ENCODE results near the gene RGP1. TPM values are rescaled to one million over a fixed set of nuclear protein-coding genes. Genes with fewer than 3 reads are reported as not detected.

RGP1 gene
- polyA plus RNA-seq, 1 of the 3 experiments (the other 2 are of a cell fraction): 16.1 TPM

DNA sequence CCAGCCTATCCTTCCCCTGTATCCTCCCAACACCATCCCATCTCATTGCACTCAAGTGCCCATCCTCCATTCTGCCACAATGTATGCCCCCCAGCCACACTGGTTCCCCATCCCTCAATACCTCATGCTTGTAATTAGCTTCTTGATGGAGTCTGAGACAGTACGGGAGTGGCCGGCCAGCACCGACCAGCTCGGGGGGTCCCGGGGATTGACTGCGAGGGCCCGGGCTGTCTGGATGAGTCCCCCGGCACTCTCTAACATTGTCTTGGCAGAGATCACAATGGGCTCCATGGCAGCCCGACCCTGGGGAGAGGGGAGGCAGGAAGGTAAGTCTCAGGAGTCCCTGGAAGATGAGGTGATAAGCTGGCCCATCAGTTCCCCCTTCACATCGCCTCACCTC lies 42.1 kb upstream of the RGP1 start:
- CTCF ChIA-PET: interaction anchor here (0.9 to 19.9 kb wide), 3 partner anchors 11 to 23 kb away, joined by 4 to 183 read pairs (median 7); partner anchors contain the start of gene TPM2
- peaks cover 7% of the 10 kb centered on the region for H3F3A ChIP-seq (replicated peaks; ENCODE audit: insufficient read depth)
- TF ChIP-seq GABPA (IDR thresholded peaks at IDR 0.05; ENCODE audit: low read depth): no peak
- no peak for TF ChIP-seq EP300 (IDR thresholded peaks at IDR 0.05; ENCODE audit: borderline replicate concordance in 1 of 2, low read depth in 1 of 2, low read length in 1 of 2)
- TF ChIP-seq, protein P1, sequence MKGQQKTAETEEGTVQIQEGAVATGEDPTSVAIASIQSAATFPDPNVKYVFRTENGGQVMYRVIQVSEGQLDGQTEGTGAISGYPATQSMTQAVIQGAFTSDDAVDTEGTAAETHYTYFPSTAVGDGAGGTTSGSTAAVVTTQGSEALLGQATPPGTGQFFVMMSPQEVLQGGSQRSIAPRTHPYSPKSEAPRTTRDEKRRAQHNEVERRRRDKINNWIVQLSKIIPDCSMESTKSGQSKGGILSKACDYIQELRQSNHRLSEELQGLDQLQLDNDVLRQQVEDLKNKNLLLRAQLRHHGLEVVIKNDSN (IDR thresholded peaks at IDR 0.05; ENCODE audit: borderline replicate concordance, low read depth): no peak
- TF ChIP-seq RFX5 (IDR thresholded peaks at IDR 0.05; ENCODE audit: low read length): no peak
- no peak for TF ChIP-seq GATA2 (CRISPR knock-in tag; IDR thresholded peaks at IDR 0.05)
- TF ChIP-seq RCOR1 (IDR thresholded peaks at IDR 0.05; ENCODE audit: low read length): no peak
- TF ChIP-seq RXRA (IDR thresholded peaks at IDR 0.05; ENCODE audit: borderline replicate concordance, low read depth): no peak
- TF ChIP-seq ELF1 (IDR thresholded peaks at IDR 0.05): no peak
- no peak for TF ChIP-seq EZH2phosphoT487 (IDR thresholded peaks at IDR 0.05; ENCODE audit: borderline replicate concordance, low read depth)
- TF ChIP-seq, protein P2, sequence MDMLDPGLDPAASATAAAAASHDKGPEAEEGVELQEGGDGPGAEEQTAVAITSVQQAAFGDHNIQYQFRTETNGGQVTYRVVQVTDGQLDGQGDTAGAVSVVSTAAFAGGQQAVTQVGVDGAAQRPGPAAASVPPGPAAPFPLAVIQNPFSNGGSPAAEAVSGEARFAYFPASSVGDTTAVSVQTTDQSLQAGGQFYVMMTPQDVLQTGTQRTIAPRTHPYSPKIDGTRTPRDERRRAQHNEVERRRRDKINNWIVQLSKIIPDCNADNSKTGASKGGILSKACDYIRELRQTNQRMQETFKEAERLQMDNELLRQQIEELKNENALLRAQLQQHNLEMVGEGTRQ (IDR thresholded peaks at IDR 0.05; ENCODE audit: borderline replicate concordance, low read depth, low read length): no peak
- TF ChIP-seq YY1 (IDR thresholded peaks at IDR 0.05; ENCODE audit: low read depth): no peak
- TF ChIP-seq, protein P3, sequence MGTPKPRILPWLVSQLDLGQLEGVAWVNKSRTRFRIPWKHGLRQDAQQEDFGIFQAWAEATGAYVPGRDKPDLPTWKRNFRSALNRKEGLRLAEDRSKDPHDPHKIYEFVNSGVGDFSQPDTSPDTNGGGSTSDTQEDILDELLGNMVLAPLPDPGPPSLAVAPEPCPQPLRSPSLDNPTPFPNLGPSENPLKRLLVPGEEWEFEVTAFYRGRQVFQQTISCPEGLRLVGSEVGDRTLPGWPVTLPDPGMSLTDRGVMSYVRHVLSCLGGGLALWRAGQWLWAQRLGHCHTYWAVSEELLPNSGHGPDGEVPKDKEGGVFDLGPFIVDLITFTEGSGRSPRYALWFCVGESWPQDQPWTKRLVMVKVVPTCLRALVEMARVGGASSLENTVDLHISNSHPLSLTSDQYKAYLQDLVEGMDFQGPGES (IDR thresholded peaks at IDR 0.05; ENCODE audit: low read depth, low read length): no peak
- TF ChIP-seq, protein P4, sequence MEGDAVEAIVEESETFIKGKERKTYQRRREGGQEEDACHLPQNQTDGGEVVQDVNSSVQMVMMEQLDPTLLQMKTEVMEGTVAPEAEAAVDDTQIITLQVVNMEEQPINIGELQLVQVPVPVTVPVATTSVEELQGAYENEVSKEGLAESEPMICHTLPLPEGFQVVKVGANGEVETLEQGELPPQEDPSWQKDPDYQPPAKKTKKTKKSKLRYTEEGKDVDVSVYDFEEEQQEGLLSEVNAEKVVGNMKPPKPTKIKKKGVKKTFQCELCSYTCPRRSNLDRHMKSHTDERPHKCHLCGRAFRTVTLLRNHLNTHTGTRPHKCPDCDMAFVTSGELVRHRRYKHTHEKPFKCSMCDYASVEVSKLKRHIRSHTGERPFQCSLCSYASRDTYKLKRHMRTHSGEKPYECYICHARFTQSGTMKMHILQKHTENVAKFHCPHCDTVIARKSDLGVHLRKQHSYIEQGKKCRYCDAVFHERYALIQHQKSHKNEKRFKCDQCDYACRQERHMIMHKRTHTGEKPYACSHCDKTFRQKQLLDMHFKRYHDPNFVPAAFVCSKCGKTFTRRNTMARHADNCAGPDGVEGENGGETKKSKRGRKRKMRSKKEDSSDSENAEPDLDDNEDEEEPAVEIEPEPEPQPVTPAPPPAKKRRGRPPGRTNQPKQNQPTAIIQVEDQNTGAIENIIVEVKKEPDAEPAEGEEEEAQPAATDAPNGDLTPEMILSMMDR (IDR thresholded peaks at IDR 0.05): no peak
- no peak for TF ChIP-seq SMC3 (IDR thresholded peaks at IDR 0.05; ENCODE audit: low read depth, low read length)
- TF ChIP-seq, protein P5, sequence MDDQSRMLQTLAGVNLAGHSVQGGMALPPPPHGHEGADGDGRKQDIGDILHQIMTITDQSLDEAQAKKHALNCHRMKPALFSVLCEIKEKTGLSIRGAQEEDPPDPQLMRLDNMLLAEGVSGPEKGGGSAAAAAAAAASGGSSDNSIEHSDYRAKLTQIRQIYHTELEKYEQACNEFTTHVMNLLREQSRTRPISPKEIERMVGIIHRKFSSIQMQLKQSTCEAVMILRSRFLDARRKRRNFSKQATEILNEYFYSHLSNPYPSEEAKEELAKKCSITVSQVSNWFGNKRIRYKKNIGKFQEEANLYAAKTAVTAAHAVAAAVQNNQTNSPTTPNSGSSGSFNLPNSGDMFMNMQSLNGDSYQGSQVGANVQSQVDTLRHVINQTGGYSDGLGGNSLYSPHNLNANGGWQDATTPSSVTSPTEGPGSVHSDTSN (IDR thresholded peaks at IDR 0.05): no peak
- TF ChIP-seq CHD2 (IDR thresholded peaks at IDR 0.05; ENCODE audit: low read length, partially characterized antibody): no peak
- TF ChIP-seq, protein P6, sequence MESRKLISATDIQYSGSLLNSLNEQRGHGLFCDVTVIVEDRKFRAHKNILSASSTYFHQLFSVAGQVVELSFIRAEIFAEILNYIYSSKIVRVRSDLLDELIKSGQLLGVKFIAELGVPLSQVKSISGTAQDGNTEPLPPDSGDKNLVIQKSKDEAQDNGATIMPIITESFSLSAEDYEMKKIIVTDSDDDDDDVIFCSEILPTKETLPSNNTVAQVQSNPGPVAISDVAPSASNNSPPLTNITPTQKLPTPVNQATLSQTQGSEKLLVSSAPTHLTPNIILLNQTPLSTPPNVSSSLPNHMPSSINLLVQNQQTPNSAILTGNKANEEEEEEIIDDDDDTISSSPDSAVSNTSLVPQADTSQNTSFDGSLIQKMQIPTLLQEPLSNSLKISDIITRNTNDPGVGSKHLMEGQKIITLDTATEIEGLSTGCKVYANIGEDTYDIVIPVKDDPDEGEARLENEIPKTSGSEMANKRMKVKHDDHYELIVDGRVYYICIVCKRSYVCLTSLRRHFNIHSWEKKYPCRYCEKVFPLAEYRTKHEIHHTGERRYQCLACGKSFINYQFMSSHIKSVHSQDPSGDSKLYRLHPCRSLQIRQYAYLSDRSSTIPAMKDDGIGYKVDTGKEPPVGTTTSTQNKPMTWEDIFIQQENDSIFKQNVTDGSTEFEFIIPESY (IDR thresholded peaks at IDR 0.05; ENCODE audit: borderline replicate concordance, low read depth): no peak
- TF ChIP-seq RAD21 (IDR thresholded peaks at IDR 0.05; ENCODE audit: low read length): no peak
- H3K9me2 ChIP-seq: no peaks in the 10 kb centered on the region
- H3K4me1 ChIP-seq (ENCODE audit: control insufficient read depth in 1 of 2, insufficient read depth in 2 of 2, low read depth in 1 of 2, low read length in 1 of 2): no peaks in the 10 kb centered on the region
- no peaks in the 10 kb centered on the region for H4K20me1 ChIP-seq (ENCODE audit: insufficient read depth)
- no peak overlapping the region for H2AFZ ChIP-seq (ENCODE audit: low read depth)
- no peaks in the 10 kb centered on the region for H3K27me3 ChIP-seq (ENCODE audit: insufficient read depth)
- WGBS (ENCODE audit: low lambda C conversion rate): 99% methylated on average over 9 of the region's 10 CpGs
- H3K9me3 ChIP-seq: no peaks in the 10 kb centered on the region
- H3K36me3 ChIP-seq (replicated peaks in 1 of 2; ENCODE audit: control insufficient read depth in 1 of 2, insufficient read depth in 2 of 2, low read length in 1 of 2): peaks cover 57 to 88% of the 10 kb centered on the region in 2 experiments
- no peak overlapping the region for H3K9ac ChIP-seq
- no peak overlapping the region for H3K27ac ChIP-seq (ENCODE audit: low read depth in 2 of 2, low read length in 1 of 2)
- no peak overlapping the region for H3K4me2 ChIP-seq
- H3K79me2 ChIP-seq (ENCODE audit: insufficient read depth): no peaks in the 10 kb centered on the region; the same call in 1 of the 2 replicates
- DNase-seq: no peak
- no peak overlapping the region for H3K4me3 ChIP-seq (ENCODE audit: low read depth in 2 of 2, low read length in 1 of 2)
- POLR2A ChIA-PET: interaction anchor here (0.7 kb wide), 1 partner anchor 42 kb away, joined by 3 read pairs; no protein-coding TSS in a partner anchor
